Measurements from ENCODE around the gene OTOF.

OTOF gene

DNA sequence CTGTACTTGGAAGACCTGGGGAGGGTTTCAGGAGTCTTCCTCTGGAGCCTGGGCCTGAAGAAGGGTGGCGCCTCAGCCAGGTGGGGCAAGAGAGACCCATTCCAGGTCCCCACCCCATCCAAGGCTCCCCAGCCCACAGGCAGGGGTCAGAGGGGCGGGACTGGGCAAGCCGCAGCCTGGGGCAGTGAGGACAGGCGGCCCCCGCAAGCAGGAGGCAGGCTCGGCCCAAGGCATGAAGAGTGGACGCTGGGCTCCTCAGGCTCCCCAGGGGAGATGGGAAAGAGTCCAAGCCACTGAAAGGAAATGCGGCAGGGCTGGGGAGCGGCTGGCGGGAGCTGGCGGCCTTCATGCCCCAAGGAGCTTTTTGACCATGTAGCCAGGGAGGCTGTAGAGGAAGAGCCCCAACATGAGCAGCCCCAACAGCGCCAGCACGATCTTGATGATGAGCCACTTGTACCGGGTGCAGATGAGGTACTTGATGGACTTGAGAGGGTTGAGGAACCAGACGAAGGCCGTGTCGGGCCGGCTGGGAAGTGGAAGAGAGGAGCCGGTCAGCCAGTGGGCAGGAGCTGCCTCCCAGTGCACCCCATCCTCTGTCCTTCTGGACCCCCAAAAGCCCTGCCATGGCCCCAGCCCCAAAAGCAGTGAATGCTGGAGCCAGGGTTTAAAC lies 20.1 kb downstream of the OTOF start:
- H4K20me1 ChIP-seq (ENCODE audit: insufficient read depth, low read length), result no peaks in the 10 kb centered on the region
- H3K27ac ChIP-seq (ENCODE audit: low read length), result no peak overlapping the region
- TF ChIP-seq CTCF (IDR thresholded peaks at IDR 0.05; ENCODE audit: low read depth, low read length), result no peak
- TF ChIP-seq EZH2phosphoT487 (IDR thresholded peaks at IDR 0.05; ENCODE audit: low read depth), result no peak
- no peaks in the 10 kb centered on the region for H3K9me3 ChIP-seq (ENCODE audit: insufficient read depth, low read length)
- H3K27me3 ChIP-seq (ENCODE audit: low read depth, low read length), result no peaks in the 10 kb centered on the region
- H3K4me3 ChIP-seq (ENCODE audit: low read length), result no peak overlapping the region
- 0 out of 2 replicates have a peak, but pooled peaks cover 3% of the 10 kb centered on the region for H3K4me1 ChIP-seq (ENCODE audit: low read length)
- H3K79me2 ChIP-seq (ENCODE audit: low read length), result no peaks in the 10 kb centered on the region
- H2AFZ ChIP-seq (ENCODE audit: low read depth, low read length), result no peak overlapping the region
- no peak overlapping the region for H3K9ac ChIP-seq (ENCODE audit: low read length)
- H3K4me2 ChIP-seq (ENCODE audit: low read length), result no peak overlapping the region
- H3K36me3 ChIP-seq (replicated peaks; ENCODE audit: low read depth, low read length), result no peaks in the 10 kb centered on the region

GRCh38 chr2:26457251-26457666 lies 20.7 kb downstream of the OTOF start:
- Histone ChIP-seq H3K27ac (ENCODE audit: low read length) (no peak overlapping the region), H3K79me2 (ENCODE audit: low read length) (no peaks in the 10 kb centered on the region), H4K20me1 (ENCODE audit: insufficient read depth, low read length) (no peaks in the 10 kb centered on the region), H3K4me1 (ENCODE audit: low read length) (0 out of 2 replicates have a peak, but pooled peaks cover under 1% of the 10 kb centered on the region), H3K9ac (ENCODE audit: low read length) (no peak overlapping the region), H3K4me2 (ENCODE audit: low read length) (no peak overlapping the region), H2AFZ (ENCODE audit: low read depth, low read length) (no peak overlapping the region), H3K4me3 (ENCODE audit: low read length) (no peak overlapping the region), H3K36me3 (replicated peaks; ENCODE audit: low read depth, low read length) (no peaks in the 10 kb centered on the region), H3K27me3 (ENCODE audit: low read depth, low read length) (no peaks in the 10 kb centered on the region), H3K9me3 (ENCODE audit: insufficient read depth, low read length) (no peaks in the 10 kb centered on the region)
- no peak for TF ChIP-seq CTCF (IDR thresholded peaks at IDR 0.05; ENCODE audit: low read depth, low read length)
- no peak for TF ChIP-seq EZH2phosphoT487 (IDR thresholded peaks at IDR 0.05; ENCODE audit: low read depth)

DNA sequence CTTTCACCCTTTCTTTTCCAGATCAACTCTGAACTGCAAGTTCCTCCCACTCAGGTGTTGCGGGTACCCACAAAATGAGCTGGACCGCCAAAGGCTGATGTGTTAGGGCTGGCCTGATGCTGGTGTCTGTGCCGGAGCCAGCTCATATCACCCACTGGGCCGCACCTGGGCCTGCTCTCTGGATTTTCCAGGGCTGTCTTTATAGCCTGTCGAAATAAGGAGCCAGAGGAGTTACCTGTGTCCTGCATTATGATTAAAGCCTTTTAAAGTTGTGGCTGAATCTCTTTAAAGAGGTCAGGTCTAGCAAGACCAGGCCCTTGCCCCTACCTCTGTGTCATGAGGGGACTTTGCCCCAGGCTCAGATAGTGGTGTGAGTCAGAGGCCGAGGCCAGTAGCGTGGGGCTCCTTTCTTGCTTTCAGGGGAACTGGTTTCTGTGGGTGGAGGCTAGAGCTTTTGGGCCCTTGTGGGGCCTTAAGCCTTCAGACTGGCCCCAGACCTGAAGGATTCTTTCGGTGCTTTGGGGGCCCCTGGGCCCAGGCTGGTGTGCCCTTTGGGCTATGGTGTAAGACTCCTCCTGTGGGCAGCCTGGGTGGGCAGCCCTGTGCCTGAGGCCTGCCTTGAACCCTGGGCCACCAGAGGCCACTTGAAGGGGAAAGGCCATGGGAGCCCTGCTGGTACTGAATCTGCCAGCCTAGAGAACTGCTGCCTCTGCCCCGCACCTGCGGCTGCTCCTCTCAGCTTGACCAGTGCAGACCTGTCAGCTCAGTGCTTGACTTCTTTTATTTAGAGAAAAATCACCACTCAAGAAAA lies 21.3 kb downstream of the OTOF start:
- no peak overlapping the region for H3K4me2 ChIP-seq (ENCODE audit: low read length)
- no peak overlapping the region for H3K27ac ChIP-seq (ENCODE audit: low read length)
- no peak for TF ChIP-seq EZH2phosphoT487 (IDR thresholded peaks at IDR 0.05; ENCODE audit: low read depth)
- TF ChIP-seq CTCF (IDR thresholded peaks at IDR 0.05; ENCODE audit: low read depth, low read length), result no peak
- no peak overlapping the region for H3K4me3 ChIP-seq (ENCODE audit: low read length)
- H3K4me1 ChIP-seq (ENCODE audit: low read length), result no peaks in the 10 kb centered on the region
- H4K20me1 ChIP-seq (ENCODE audit: insufficient read depth, low read length), result no peaks in the 10 kb centered on the region
- H2AFZ ChIP-seq (ENCODE audit: low read depth, low read length), result no peak overlapping the region
- no peaks in the 10 kb centered on the region for H3K27me3 ChIP-seq (ENCODE audit: low read depth, low read length)
- H3K79me2 ChIP-seq (ENCODE audit: low read length), result no peaks in the 10 kb centered on the region
- H3K36me3 ChIP-seq (replicated peaks; ENCODE audit: low read depth, low read length), result no peaks in the 10 kb centered on the region
- H3K9ac ChIP-seq (ENCODE audit: low read length), result no peak overlapping the region
- no peaks in the 10 kb centered on the region for H3K9me3 ChIP-seq (ENCODE audit: insufficient read depth, low read length)

- Histone ChIP-seq H3K36me3 (replicated peaks; ENCODE audit: low read depth, low read length) (no peaks in the 10 kb centered on the region), H2AFZ (ENCODE audit: low read depth, low read length) (no peak overlapping the region), H3K4me2 (ENCODE audit: low read length) (no peak overlapping the region), H3K79me2 (ENCODE audit: low read length) (no peaks in the 10 kb centered on the region), H4K20me1 (ENCODE audit: insufficient read depth, low read length) (no peaks in the 10 kb centered on the region), H3K27me3 (ENCODE audit: low read depth, low read length) (no peaks in the 10 kb centered on the region), H3K9ac (ENCODE audit: low read length) (no peak overlapping the region), H3K27ac (ENCODE audit: low read length) (no peak overlapping the region), H3K9me3 (ENCODE audit: insufficient read depth, low read length) (no peaks in the 10 kb centered on the region), H3K4me1 (ENCODE audit: low read length) (no peaks in the 10 kb centered on the region), H3K4me3 (ENCODE audit: low read length) (no peak overlapping the region)
- TF ChIP-seq EZH2phosphoT487 (IDR thresholded peaks at IDR 0.05; ENCODE audit: low read depth) (no peak), CTCF (IDR thresholded peaks at IDR 0.05; ENCODE audit: low read depth, low read length) (no peak)
These were observed 22.1 kb downstream of the OTOF start for GRCh38 chr2:26455670-26456439.
